ENCODE measurements around the gene CCDC167.

Gene CCDC167

DNA sequence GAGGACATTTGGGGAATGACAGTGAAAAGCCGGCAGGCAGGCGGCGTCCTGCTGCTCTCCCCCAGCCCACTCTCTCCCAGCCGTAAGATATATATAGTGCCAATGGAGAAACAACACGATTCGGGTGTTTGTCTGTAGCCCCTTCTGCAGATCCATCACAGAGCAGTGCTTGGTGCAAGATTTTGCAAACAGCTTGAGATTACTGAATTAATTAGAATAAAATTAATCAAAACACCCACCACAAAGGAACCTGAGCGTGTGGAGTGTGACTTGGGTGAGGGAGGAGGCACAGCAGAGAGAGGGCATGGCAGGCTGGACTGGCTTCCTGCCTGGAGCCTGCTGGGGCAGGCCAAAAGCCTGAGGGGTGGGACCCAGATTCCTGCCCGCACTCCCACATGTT is 28.8 kb upstream of the CCDC167 start:
- DNase-seq: no peak

DNA sequence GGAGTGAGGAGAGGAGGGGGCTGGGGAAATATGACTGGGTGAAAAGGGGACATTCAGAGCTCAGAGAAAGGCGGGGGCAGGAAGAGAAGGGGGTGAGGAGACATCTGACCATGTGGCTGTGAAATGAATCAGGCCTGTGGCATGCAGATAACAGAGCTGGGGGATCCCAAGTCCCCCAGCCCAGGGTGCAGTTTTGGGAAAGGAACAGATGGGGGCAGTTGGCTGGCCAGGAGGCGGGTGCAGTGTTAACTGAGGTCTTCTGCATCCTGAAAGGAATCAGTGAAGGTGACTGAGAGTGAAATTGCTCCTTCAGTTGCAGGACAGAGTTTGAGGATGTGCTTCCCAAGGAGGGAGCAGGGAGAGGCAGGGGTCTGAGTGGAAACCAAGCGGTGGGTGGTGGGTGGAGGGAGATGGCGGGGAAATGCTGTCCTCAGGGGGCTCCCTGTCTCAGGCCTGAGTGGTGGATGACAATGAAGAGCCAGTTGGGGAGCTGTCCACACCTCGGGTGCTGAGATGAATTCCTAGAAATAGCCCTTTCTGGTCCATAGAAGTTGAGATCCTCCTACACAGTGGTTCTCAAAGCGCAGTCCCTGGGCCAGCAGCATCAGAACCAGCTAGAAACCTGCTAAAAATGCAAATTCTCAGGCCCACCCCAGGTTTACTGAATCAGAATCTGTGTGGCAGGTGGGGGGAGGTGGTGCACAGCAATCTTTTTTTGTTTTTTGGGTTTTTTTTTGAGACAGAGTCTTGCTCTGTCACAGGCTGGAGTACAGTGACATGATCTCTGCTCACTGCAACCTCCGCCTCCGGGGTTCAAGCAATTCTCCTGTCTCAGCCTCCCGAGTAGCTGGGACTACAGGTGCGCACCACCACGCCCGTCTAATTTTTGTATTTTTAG is 26.0 kb upstream of the CCDC167 start:
- no peak for DNase-seq

DNA sequence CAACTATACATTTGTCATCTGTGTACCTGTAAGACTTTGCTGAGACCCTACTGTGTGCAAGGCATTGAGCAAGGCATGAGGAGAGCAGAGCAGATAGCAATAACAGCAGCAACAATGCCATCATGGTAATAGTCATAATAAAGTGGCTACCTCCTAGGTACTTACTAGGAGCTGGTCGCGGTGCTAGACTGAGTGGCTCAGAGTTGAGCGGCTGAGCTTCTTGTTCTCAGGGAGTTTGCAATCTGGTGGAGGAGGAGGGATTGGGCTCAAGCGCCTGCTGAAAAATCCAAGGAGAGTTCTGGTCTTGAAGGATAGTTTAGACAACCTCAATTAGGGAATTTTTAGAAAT is 25.3 kb upstream of the CCDC167 start:
- no peak for DNase-seq

DNA sequence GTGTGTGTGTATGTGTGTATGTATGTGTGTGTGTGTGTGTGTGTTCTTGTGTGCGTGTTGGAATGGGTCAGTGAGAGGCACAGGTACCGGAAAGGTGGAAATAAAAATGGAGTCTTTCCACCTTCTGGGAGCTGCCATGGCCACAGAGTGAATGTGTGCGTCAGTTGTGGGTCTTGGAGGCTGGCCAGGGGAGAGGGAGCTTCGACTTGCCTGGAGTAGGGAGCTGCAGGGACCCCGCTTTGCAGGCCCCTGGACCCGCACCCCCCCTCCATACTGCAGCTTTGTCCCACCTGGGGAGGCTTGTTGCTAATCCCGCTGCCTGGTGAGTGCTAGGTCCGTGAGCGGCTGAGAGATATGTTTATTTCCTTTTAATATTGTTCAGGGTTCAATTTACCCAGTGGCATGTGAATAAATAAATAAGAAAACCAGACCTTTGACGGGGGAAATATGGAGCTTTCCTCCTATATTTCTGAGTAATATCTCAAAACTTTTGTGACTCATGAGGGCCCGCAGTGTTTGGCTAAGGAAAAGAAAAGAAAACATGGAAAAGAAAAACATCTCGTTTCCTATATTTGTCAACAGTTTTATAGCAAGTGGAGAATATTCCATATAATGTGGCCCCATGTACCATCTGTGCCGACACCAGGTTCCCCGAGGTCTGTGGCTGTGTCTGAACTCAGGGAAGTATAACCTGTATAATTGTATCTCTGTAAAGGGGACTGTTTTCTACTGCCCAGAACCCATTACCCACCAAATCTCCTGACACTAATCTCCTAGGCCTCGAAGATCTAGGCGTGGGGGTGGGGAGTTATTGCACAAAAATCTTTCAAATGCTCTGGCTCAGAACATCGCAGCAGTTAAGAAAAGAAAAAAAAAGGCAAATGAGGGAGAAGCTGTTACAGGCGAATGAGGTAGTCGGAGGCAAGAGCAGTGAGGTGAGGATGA is 24.6 kb upstream of the CCDC167 start:
- DNase-seq: no peak

DNA sequence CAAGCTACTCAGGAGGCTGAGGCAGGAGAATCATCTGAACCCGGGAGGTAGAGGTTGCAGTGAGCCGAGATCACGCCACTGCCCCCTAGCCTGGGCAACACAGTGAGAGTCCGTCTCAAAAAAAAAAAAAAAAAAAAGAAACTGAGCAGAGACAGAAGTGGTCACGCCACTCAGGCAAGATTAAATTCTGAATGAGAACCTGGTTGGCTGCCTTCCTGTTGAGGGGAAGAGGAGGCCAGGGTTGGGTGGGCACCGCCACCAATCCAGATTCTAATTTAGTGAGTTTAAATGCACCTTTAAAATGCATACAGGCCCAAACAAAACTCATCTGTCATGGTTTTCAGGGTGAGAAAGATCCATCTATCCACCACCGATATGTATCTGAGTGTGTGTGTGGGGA is 23.7 kb upstream of the CCDC167 start:
- DNase-seq: no peak

DNA sequence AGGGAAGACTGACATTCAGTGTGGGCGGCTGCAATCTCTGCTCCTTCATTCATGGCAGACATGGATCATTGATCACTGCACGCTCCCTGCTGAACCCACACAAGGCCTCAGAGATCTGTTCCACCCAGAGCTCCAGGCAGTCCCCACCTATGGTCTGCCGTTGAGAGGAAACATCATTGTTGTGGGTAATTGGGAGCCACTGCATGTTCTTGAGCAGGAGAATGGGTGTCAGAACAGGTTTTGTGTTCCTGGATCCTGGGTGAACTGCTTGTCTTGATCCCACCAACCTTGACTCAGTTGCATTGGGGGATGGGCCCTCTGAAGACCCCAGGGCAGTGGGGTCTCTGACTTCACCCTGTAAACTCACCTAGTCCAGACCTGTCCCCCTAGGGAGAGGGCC is 23.1 kb upstream of the CCDC167 start:
- no peak for DNase-seq

DNA sequence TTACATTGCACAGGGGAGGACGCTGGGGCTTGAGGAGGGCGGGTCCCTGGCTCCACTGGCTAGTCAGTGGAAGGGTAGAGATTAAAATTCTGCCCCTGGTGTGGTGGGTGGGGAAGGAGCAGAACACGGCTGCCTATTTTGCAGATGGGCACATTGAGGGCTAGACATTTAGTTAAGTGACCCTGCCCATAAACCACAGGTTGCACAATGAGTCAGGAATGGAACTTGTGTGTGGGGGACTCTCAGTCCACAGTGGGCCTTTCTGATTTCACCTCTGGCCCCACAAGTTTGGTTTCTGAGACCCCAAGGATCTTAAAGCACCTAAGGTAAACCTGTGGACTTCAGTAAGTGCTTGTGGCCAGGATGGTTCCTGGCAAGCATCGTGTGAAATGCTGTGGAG is 22.0 kb upstream of the CCDC167 start:
- no peak for DNase-seq

DNA sequence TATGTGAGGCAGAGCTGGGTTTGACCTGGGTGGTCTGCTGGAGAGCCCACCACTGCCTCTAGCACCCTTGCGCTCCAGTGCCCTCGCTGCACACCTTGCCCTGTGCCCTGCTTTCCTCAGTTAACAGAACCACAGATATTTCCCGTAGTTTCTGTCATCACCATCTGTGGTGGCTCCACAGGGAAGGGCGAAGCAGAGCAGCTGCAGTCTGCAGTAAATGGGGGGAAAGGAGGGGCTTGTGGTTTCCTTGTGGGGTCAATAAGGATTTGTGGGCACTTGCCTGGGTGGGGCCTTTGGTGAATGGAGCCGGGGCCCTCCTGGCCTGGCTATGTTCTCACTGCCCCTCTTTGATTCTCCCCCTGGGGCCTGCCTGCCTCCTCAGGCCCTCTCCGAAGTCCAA is 21.2 kb upstream of the CCDC167 start:
- no peak for DNase-seq

DNA sequence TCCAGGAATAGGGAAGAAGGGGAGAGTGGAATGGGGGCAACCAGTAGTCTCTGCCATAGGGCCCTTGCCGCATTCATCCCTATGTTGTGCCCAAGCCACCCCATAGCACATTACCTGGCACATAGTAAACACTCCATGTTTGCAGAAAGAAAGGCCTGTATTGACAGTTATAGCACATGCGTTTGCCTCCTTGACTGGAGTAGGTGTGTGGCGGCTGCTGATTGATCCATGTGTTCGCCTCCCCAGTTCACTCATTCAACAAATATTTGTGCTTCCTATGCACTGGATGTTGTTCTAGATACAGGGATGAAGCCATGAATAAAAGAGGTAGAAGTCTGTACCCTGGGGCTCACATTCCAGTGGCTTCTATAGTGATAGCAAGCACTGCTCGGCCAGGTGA is 19.8 kb upstream of the CCDC167 start:
- DNase-seq: no peak

DNA sequence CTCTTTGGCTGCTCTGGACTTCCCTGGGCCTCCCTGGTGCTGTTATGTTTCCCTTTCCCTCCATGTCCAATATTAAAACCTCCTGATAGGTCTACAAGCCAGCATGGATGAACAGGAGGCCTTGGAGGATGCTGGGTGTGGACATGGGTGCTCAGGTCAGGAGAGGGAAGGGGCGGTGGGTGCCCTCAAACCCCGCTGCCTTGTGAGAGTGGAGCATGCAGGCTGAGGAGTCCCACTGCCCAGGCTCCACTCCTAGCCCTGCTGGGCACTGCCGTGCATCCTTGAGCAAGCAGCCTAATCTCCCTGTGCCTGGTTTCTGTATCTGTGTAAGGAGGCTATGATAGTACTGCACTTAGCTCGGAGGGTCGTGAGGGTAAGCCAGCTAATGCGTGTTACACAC is 18.4 kb upstream of the CCDC167 start:
- no peak for DNase-seq

DNA sequence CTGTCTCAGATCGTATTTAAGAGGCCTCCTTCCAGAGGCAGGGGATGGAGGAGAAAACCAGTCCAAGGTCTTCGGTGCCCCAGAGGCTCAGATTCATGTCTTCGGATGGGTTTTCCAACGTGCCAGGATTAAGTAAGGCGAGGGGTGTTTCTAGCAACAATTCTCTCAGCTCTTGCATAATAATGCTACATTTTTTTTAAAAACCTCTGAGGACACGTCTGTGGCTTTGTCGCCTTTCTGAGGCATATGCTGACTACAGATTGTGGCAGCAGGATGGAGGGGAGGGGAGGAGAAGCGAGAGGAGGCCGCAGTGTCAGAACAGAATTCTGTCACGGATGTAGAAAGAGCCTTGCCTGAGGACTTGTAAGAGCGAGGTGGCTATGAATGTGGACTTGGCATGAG is 17.7 kb upstream of the CCDC167 start:
- DNase-seq: no peak

DNA sequence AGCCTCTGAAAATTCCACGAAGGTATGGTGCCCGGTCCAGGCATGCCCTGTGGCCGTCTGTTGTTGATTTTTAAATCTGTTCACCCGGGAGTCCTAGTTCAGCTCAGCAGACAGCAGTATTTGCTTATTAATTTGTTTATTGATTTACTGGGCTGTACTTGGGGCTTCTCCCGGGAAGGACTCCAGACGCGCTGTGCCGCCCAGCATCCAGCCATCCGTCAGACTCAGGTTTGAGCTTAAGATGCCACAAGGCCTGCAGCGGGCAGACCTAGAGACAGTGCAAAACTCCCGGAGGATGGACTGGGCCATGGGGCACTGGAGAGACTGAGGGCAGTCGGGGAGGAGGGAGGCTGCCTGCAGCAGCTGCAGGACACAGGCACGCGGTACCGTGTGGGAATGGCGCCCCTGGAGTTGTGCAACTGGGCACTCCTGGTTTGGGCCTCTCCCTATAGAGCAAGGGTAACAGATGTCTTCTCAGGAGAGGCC is 17.3 kb upstream of the CCDC167 start:
- no peak for DNase-seq

DNA sequence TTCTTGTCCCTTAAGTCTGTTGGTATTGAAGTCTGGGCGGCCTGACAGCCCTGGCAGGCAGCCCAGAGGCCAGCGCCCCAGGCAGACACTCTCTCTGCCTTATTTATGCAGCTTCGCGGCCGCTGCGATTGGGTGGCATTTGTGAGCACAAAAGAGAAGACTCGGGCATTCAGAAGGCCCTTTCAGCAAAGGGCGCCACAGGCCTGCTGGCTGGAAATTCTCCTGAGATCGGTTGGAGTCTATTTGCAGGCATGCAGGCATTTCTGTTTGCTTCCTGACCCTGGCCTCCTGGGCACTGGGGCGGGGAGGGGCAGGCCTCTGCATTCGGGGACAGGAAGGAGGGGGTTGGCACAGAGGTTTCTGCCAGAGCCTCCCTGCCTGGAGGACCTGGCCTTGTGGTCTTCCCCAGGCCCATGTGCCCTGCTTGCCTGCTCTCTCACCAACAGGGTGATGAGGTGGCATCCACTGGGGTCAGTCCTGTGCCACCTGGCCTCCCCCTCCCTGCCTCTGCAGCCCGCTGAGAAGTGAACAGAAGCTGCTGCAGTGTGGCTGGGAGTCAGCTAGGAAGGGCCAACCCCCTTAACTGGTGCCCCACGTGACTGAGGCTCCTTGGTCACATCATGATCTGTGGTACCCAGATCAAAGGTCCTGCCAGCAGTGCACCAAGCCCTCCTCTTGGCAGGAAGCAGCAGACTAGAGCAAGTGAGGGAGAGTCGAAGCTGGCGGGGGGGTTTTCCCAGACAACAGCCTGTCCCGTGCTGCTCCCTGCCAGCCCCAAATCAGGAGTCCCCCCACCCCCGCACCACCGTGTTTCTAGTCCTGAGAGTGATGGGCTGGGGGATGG is 16.6 kb upstream of the CCDC167 start:
- peak; percentile 92 for DNase-seq

DNA sequence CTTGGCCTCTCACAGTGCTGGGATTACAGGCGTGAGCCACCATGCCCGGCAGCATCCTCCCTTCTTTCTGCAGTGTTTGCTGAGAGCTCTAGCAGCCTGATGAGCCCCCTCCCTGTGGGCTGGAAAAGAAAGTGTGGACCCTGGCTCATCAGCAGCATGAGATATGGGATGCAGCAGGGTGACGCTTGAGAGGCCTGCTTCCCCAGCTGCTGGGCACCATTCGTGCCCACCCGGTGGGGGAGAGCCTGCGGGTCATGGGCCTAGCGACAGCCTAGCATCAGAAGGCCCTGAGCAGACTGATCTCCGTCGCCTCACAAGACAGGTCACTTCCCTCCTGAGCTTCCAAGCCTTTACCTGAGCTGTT is 16.0 kb upstream of the CCDC167 start:
- DNase-seq: no peak

DNA sequence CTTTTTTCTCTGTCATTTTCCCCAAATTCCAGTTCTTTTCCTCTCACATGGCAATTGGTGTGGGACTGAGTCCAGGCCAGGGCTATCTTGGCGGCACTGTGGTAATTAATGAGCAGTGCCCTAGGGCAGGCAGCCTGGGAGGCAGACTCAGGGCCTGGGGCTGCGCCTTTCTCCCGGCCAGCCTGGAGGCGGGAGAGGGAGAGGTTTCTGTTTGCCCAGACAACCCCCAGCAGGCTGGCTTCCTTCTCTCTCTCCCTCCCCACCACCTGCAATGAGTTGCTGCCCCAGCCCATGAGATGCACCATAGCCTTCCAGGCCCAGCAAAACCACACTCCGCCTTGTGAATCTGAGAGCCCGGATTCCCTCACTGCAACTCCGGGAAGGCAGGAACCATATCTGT is 15.1 kb upstream of the CCDC167 start:
- DNase-seq: no peak

DNA sequence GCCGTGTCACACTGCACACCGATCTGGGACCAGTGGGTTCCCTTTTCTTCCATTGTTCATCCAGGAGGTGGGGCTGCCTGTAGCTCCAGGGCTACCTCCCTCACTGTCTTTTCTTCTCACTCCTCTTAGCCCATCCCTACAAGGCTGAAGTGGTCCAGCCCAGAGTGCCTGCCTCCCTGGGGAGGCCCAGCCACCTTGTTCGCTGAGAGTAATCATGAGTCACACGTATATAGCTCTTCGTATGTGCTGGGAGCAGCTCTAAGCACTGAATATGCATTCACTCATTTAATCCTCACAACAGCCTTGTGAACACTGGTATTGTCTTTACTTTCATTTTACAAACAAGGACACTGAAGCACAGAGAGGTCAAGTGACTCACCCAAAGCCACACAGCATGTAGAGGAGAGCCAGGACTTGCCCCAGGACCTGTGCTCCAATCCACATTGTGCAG is 14.7 kb upstream of the CCDC167 start:
- DNase-seq: no peak

DNA sequence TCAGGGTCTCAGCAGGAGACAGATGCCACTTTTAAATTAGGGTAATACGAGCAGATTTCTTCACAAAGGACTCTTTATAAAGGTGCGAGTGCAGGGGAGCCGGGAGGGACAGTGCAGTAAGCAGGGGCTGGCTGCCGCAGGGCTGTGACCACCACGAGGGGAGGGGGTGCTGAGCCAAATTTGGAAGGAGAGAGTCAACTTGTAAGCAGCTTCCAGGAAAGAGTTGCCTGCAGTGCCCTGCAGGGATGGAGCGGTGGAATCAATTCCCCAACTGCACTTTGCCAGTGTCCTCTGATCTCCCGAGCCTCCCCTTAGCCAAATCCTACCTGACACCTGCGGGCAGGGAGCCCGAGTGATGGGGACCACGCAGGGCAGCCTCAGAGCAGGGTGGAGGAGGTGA is 13.9 kb upstream of the CCDC167 start:
- DNase-seq: no peak

DNA sequence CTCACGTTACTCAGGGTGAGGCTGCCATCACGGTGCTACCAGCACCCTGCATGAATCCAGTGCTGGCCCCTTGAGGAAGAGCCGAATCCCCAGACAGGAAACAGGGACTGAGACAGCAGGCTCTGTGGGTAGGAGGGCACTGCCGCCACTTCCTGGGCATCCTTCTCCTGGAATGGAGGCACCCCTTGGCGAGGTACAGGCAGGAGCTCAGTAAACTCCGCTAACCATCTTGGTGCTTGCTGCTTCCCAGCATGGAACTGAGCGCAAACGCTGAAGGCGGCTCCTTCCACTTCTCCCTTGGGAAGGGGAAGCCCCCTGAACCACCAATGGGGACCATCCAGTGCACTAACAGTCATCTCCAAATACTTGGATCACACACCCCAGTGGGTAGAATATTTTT is 13.5 kb upstream of the CCDC167 start:
- no peak for DNase-seq

DNA sequence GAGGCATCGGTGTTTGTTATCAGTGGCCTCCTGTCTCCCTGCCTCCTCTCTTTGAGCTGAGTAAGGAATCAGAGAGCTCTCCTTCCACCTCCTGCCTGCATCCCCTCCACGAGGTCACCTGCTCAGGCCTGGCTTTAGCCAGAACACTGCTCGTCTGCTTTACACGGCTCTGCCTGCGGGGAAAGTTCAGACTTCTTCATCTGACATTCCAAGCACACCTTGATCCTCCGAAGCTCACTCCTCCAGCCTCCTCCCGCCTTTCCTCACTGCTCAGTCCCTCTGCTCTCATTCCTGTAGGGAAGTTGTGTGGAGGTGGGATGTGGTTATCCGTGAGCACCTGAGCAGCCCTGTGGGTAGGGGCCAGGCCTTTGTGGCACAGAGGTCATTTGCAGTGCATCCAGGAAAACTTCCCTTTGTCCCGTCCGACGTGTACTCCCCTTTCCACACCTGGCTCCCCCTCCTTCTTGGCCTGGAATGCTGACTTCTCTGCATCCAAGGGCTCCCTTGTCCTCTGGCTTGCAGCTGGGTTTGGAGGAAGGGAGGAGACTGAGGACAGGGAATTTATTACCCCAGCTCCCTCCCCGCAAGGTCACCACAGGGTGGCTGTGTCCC is 12.8 kb upstream of the CCDC167 start:
- DNase-seq: no peak

DNA sequence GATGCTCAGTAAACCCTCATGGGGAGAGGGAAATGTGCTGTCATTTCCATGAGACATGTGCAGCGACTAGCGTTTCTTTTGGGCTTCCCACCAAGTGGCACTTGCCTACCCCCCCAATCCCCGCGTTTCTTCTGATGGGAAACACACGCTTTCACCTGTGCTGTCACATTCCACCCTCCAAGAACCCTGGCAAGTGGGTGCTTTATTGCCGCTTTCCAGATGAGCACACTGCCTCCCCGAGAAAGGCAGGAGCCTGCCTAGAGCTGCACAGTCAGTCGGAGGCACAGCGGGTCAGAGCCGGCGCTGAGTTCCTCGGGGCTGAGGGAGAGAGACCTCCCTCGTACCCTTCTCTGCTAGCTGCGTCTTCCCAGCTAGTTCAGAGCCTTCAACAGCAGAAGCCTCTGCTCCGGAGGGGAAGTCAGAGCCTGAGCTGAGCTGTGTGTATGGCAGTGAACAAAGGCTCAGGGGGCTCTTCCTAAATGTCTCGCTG is 12.3 kb upstream of the CCDC167 start:
- no peak for DNase-seq

DNA sequence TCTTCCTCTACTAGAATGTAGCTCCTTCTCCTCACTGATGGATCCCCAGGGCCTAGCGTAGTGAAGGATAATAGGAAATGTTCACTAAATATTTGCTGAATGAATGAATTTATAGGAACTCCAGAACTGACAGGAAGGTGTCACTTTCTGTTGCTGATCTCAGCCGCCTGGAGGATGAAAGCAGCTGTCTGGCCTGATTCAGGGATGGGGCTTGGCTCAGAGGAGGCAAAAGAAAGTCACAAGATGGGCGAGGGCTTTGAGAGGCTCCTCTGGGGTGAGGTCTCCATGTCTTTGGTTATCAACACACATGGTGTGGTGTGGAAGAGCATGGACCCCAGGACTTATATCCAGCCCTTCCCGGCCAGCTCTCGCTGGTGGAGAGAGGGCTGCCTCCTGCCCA is 11.5 kb upstream of the CCDC167 start:
- DNase-seq: no peak

DNA sequence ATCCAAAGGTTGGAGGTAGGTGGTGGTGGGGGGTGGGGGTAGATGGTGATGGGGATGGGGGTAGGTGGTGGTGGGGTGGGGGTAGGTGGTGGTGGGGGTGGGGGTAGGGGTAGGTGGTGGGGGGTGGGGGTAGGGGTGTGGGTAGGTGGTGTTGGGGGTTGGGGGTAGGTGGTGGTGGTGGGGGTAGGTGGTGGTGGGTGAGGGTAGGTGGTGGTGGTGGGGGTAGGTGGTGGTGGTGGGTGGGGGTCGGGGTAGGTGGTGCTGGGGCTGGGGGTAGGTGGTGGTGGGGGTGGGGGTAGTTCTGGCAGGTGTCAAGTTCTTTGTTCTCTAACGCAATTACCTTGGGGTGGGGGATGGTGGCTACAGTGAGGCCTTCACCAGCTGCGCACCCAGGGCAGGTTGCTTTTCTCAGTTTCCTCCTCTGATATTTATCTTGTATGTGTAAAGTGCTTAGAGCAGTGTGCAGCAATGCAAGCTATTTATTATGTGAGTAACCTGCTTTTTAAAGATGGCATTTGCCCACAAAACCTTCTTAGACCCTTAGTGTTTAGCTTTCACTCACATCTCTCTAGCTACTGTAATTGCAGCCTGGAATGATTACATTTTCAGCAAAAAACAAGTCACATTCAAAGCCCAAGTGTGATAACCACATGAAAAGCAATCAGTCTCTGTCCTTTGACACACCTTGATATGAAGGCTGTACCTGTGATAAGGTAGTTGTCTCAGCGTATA is 8.2 kb upstream of the CCDC167 start:
- DNase-seq: no peak

Measured in COR-L47 (cell line).